HUES48 (cell line): ENCODE measurements around the gene FCN2.

Experiments used
- H3K27ac ChIP-seq: one replicate; pipeline ENCODE4 v1.7.0; 2013; ENCODE audit warnings: low read depth, low read length, inconsistent platforms
- H3K27me3 ChIP-seq: 2 replicates; pipeline ENCODE4 v1.6.1; 2013; ENCODE audit warnings: mild to moderate bottlenecking, low read length; ENCODE audit not compliant: control insufficient read depth, insufficient read depth
- H3K36me3 ChIP-seq: 2 replicates; pipeline ENCODE4 v1.6.1; 2013; ENCODE audit warnings: low read length; ENCODE audit not compliant: control insufficient read depth, insufficient read depth
- H3K4me1 ChIP-seq: 2 replicates; pipeline ENCODE4 v1.6.1; 2013; ENCODE audit warnings: mild to moderate bottlenecking, low read length; ENCODE audit not compliant: control insufficient read depth, insufficient read depth
- H3K4me3 ChIP-seq: 2 replicates; pipeline ENCODE4 v1.5.1; 2013; ENCODE audit warnings: mild to moderate bottlenecking, low read depth, low read length
- H3K9ac ChIP-seq: 2 replicates; pipeline ENCODE4 v1.6.1; 2013; ENCODE audit warnings: mild to moderate bottlenecking, low read depth, low read length, moderate library complexity
- H3K9me3 ChIP-seq: 2 replicates; pipeline ENCODE4 v1.6.1; 2013; ENCODE audit warnings: low read length; ENCODE audit not compliant: control insufficient read depth, insufficient read depth

The FCN2 gene

DNA sequence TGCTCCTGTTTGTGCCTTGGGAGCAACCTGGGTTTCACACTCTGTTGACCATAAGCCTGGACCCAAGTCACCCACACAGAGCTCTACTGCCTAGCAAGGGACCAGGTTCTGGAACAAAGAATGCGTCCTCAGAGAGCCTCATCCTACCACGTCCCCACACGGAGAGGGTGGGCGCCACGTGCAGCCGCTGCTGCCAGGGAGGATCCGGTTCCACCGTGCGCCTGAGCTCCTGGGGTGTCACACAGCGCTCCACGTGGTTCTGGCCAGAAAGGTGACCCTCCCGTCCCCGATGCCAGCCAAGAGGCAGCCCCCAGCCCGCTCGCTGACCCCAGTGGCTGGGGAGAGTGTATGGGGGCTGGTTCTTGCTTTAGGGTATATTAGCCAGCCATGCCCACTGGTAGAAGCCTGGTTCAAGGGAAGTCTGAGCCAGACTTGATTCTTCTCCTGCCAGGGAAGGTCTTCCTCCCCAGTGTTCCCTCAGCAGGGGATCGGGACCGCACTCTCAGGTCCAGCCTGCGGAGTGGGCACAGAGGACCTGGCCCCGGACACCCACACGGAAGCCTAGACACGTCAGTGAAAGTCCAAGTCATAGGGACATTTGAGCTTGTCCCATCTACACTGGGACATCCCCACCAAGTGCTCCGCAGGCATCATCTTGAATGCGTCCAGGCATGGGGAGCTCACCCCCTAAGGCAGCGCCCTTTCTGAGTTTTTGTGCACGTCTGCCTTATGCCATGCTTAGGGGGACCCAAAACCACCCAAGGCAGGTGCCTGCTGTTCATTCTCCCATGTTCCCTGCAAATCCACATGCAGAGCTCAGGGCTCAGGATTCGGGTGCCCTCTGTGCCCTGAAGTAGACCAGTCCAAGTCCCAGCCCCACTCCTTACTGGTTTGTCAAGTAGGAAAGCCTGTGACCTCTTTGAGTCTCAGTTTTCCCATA lies 34.7 kb downstream of the FCN2 start:
- H3K27me3 ChIP-seq: no peaks in the 10 kb centered on the region
- H3K27ac ChIP-seq: no peak overlapping the region
- no peaks in the 10 kb centered on the region for H3K36me3 ChIP-seq
- H3K9ac ChIP-seq: no peak overlapping the region
- H3K9me3 ChIP-seq: peaks cover 5% of the 10 kb centered on the region; the same call in 1 of the 2 replicates
- no peak overlapping the region for H3K4me3 ChIP-seq
- no peaks in the 10 kb centered on the region for H3K4me1 ChIP-seq

GRCh38 chr9:134916161-134916665 lies 35.6 kb downstream of the FCN2 start:
- Histone ChIP-seq H3K36me3 (no peaks in the 10 kb centered on the region), H3K27me3 (no peaks in the 10 kb centered on the region), H3K27ac (no peak overlapping the region)

GRCh38 chr9:134917431-134918373 lies 37.1 kb downstream of the FCN2 start, which contains the start of gene FCN1:
FCN1 (minus strand) TSS chr9:134917912; CDS start chr9:134917871, 41 bp downstream.
- Histone ChIP-seq H3K36me3 (no peaks in the 10 kb centered on the region), H3K9ac (no peak within 1 kb of the TSS), H3K9me3 (peaks cover 5% of the 10 kb centered on the region; the same call in 1 of the 2 replicates), H3K27me3 (no peaks in the 10 kb centered on the region), H3K4me3 (no peak within 1 kb of the TSS), H3K27ac (no peak within 1 kb of the TSS), H3K4me1 (no peaks in the 10 kb centered on the region)

More at GRCh38 chr9:134916161-134916665, 35.6 kb downstream of the FCN2 start:
- Histone ChIP-seq H3K9me3 (peaks cover 5% of the 10 kb centered on the region; the same call in 1 of the 2 replicates), H3K4me3 (no peak overlapping the region), H3K9ac (no peak overlapping the region), H3K4me1 (no peaks in the 10 kb centered on the region)

- Histone ChIP-seq H3K36me3 (no peaks in the 10 kb centered on the region), H3K9me3 (peaks cover 5% of the 10 kb centered on the region; the same call in 1 of the 2 replicates), H3K27ac (no peak overlapping the region), H3K4me3 (no peak overlapping the region), H3K27me3 (no peaks in the 10 kb centered on the region), H3K9ac (no peak overlapping the region), H3K4me1 (no peaks in the 10 kb centered on the region)
Measured at GRCh38 chr9:134918646-134919045, 38.0 kb downstream of the FCN2 start.

GRCh38 chr9:134919303-134919702 lies 38.7 kb downstream of the FCN2 start:
- no peaks in the 10 kb centered on the region for H3K36me3 ChIP-seq
- peaks cover 5% of the 10 kb centered on the region; the same call in 1 of the 2 replicates for H3K9me3 ChIP-seq
- no peaks in the 10 kb centered on the region for H3K27me3 ChIP-seq
- no peak overlapping the region for H3K27ac ChIP-seq
- H3K4me3 ChIP-seq: no peak overlapping the region
- no peaks in the 10 kb centered on the region for H3K4me1 ChIP-seq
- no peak overlapping the region for H3K9ac ChIP-seq

DNA sequence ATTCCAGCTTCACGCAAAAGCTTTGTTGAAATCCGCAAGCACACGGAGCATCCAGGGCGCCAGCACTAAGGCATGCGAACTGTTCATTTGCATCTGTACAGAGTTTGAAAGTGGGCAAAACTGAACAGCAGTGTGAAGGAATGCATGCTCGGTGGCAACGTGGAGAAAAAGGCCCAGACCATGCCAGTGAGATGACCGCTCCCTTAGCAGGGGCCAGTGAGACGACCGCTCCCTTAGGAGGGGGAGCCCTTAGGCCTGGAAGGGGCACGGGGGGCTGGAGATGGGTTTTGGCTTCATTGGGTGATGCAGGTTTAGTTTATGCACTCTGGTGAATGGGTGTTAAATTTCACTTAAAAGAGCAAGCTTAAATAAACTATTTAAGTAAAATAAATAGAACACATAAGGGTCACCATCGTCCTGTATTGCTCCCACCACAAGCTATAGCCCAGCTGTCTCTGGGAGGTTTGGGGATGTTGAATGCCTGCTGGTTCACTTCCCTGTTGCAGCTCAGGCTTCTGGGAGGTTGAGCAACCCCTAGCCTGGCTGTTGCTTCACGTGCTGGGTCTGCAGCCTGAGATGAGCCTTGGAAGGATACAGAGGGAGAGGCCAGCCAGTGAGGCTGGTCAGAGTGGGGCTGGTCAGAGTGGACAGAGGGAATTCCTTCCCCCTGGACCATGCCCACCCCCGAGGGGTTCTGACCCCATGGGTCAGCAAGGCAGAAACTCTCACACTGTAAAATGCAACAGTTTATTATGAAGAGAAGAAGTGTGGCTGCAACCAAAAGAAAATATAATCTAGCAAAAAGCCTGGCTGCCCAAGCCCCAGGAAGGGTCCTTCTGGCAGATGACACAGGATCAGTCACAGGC lies 41.7 kb downstream of the FCN2 start:
- Histone ChIP-seq H3K9me3 (peaks cover 5% of the 10 kb centered on the region; the same call in 1 of the 2 replicates), H3K4me3 (no peak overlapping the region), H3K27me3 (no peaks in the 10 kb centered on the region), H3K27ac (no peak overlapping the region), H3K9ac (no peak overlapping the region), H3K4me1 (no peaks in the 10 kb centered on the region), H3K36me3 (no peaks in the 10 kb centered on the region)

- Histone ChIP-seq H3K4me1 (no peaks in the 10 kb centered on the region), H3K27me3 (no peaks in the 10 kb centered on the region), H3K9ac (no peak overlapping the region), H3K4me3 (no peak overlapping the region), H3K27ac (no peak overlapping the region), H3K9me3 (peaks cover 5% of the 10 kb centered on the region; the same call in 1 of the 2 replicates), H3K36me3 (no peaks in the 10 kb centered on the region)
Measured at GRCh38 chr9:134922932-134923240, 42.3 kb downstream of the FCN2 start.

- Histone ChIP-seq H3K27me3 (no peaks in the 10 kb centered on the region), H3K27ac (no peak overlapping the region), H3K9me3 (peaks cover 5% of the 10 kb centered on the region; the same call in 1 of the 2 replicates), H3K36me3 (no peaks in the 10 kb centered on the region), H3K4me3 (no peak overlapping the region), H3K4me1 (no peaks in the 10 kb centered on the region), H3K9ac (no peak overlapping the region)
Measured at GRCh38 chr9:134923466-134923865, 42.9 kb downstream of the FCN2 start.

DNA sequence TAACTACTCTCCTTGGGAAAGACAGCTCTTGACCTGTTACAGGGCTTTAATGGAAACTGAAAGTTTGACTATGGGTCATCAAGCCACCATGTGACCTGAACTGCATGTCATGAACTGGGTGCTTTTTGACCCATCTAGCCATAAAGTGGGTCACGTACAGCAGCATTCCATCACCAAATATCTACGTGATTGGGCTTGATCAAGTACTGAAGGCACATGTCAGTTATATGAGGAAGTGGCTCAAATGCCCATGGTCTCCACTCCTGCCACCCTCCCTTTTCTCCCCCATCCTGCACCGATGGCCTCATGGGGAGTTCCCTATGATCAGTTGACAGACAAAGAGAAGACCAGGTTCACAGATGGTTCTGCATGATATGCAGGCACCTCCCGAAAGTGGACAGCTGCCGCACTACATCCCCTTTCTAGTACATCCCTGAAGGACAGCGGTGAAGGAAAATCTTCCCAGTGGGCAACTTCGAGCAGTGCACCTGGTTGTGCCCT lies 44.5 kb downstream of the FCN2 start:
- H3K4me1 ChIP-seq: no peaks in the 10 kb centered on the region
- H3K27ac ChIP-seq: no peak overlapping the region
- H3K9ac ChIP-seq: no peak overlapping the region
- no peaks in the 10 kb centered on the region for H3K9me3 ChIP-seq
- no peaks in the 10 kb centered on the region for H3K27me3 ChIP-seq
- H3K4me3 ChIP-seq: no peak overlapping the region
- H3K36me3 ChIP-seq: no peaks in the 10 kb centered on the region
